ENCODE data around the gene GPR15LG. TPM values are rescaled to one million over a fixed set of nuclear protein-coding genes. Genes with fewer than 3 reads are reported as not detected.

Gene GPR15LG
- total RNA-seq, 1 donor from 2014 or later = not detected

- peaks cover 36 to 49% (median 39%) of the 10 kb centered on the region in 3 donors for H3K27me3 ChIP-seq (ENCODE audit: control insufficient read depth in 3 of 3, insufficient read depth in 3 of 3, low read length in 3 of 3)
- no peaks in the 10 kb centered on the region for H3K9me3 ChIP-seq (ENCODE audit: control insufficient read depth in 3 of 3, low read length in 3 of 3)
- H3K27ac ChIP-seq (ENCODE audit: low read depth, low read length) = no peak overlapping the region
- H3K36me3 ChIP-seq (ENCODE audit: control insufficient read depth in 3 of 3, insufficient read depth in 3 of 3, low read length in 3 of 3) = no peaks in the 10 kb centered on the region
- no peak overlapping the region for H3K4me3 ChIP-seq (ENCODE audit: low read length in 3 of 3)
- no peak overlapping the region for H3K9ac ChIP-seq (ENCODE audit: low read depth in 1 of 3, low read length in 3 of 3)
- H3K4me1 ChIP-seq (ENCODE audit: control insufficient read depth in 3 of 3, insufficient read depth in 3 of 3, low read length in 3 of 3) = peaks cover 0 to 6% (median 4%) of the 10 kb centered on the region in 3 donors
Measured at GRCh38 chr10:84191106-84191505, 17.5 kb downstream of the GPR15LG start.

GRCh38 chr10:84193327-84193726 lies 19.7 kb downstream of the GPR15LG start:
- H3K27ac ChIP-seq (ENCODE audit: low read depth, low read length) = no peak overlapping the region
- H3K9ac ChIP-seq (ENCODE audit: low read depth in 1 of 3, low read length in 3 of 3) = no peak overlapping the region
- H3K36me3 ChIP-seq (ENCODE audit: control insufficient read depth in 3 of 3, insufficient read depth in 3 of 3, low read length in 3 of 3) = no peaks in the 10 kb centered on the region
- no peaks in the 10 kb centered on the region for H3K9me3 ChIP-seq (ENCODE audit: control insufficient read depth in 3 of 3, low read length in 3 of 3)
- peaks cover 51 to 60% (median 58%) of the 10 kb centered on the region in 3 donors for H3K27me3 ChIP-seq (ENCODE audit: control insufficient read depth in 3 of 3, insufficient read depth in 3 of 3, low read length in 3 of 3)
- H3K4me1 ChIP-seq (ENCODE audit: control insufficient read depth in 3 of 3, insufficient read depth in 3 of 3, low read length in 3 of 3) = peaks cover 0 to 6% (median 4%) of the 10 kb centered on the region in 3 donors
- H3K4me3 ChIP-seq (ENCODE audit: low read length in 3 of 3) = no peak overlapping the region

DNA sequence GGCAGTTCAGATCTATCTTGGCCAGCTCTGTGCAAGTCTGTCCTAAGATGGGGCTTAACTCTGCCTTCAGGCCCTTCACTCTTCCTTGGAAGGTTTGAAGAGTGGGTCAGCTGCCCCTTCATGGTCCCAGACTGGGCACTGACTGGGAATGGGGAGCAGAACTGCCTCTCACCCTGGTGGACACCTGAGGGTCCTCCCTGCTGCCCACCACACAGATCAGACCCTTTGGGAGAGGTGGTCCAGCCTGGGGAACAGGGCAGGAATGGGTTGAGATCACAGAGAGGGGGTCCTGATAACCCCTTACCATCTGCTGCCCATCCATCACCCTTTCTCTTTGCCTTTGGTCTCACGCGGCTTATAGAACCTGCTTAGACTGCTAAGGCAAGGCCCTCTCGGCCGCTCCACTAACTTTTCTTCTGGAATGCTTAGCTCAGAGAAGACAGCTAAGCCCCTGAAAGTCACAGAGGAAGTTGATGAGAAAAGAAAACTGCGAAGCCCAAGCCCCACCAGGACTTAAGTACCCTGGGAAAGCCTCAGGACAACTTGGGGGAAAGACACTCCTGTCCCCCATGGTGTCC lies 20.3 kb downstream of the GPR15LG start:
- H3K27me3 ChIP-seq (ENCODE audit: control insufficient read depth in 3 of 3, insufficient read depth in 3 of 3, low read length in 3 of 3) = peaks cover 51 to 60% (median 57%) of the 10 kb centered on the region in 3 donors
- H3K4me1 ChIP-seq (ENCODE audit: control insufficient read depth in 3 of 3, insufficient read depth in 3 of 3, low read length in 3 of 3) = peaks cover 0 to 6% (median 4%) of the 10 kb centered on the region in 3 donors
- no peak overlapping the region for H3K9ac ChIP-seq (ENCODE audit: low read depth in 1 of 3, low read length in 3 of 3)
- no peaks in the 10 kb centered on the region for H3K9me3 ChIP-seq (ENCODE audit: control insufficient read depth in 3 of 3, low read length in 3 of 3)
- H3K36me3 ChIP-seq (ENCODE audit: control insufficient read depth in 3 of 3, insufficient read depth in 3 of 3, low read length in 3 of 3) = no peaks in the 10 kb centered on the region
- H3K27ac ChIP-seq (ENCODE audit: low read depth, low read length) = no peak overlapping the region
- H3K4me3 ChIP-seq (ENCODE audit: low read length in 3 of 3) = peak overlapping the region in 1 of 3 donors; percentile 22

GRCh38 chr10:84194424-84195043 lies 20.9 kb downstream of the GPR15LG start, which contains the start of gene CDHR1:
Gene CDHR1 (plus strand): TSS chr10:84194537. CDS start chr10:84194761, 224 bp downstream.
- peak within 1 kb of the TSS in 1 of 3 donors; percentile 25 for H3K9ac ChIP-seq (ENCODE audit: low read depth in 1 of 3, low read length in 3 of 3)
- H3K4me1 ChIP-seq (ENCODE audit: control insufficient read depth in 3 of 3, insufficient read depth in 3 of 3, low read length in 3 of 3) = peaks cover 0 to 6% (median 4%) of the 10 kb centered on the region in 3 donors
- no peaks in the 10 kb centered on the region for H3K9me3 ChIP-seq (ENCODE audit: control insufficient read depth in 3 of 3, low read length in 3 of 3)
- peaks cover 51 to 61% (median 57%) of the 10 kb centered on the region in 3 donors for H3K27me3 ChIP-seq (ENCODE audit: control insufficient read depth in 3 of 3, insufficient read depth in 3 of 3, low read length in 3 of 3)
- peak within 1 kb of the TSS; percentile 22 to 43 (median 29) for H3K4me3 ChIP-seq (ENCODE audit: low read length in 3 of 3)
- no peak within 1 kb of the TSS for H3K27ac ChIP-seq (ENCODE audit: low read depth, low read length)
- no peaks in the 10 kb centered on the region for H3K36me3 ChIP-seq (ENCODE audit: control insufficient read depth in 3 of 3, insufficient read depth in 3 of 3, low read length in 3 of 3)

DNA sequence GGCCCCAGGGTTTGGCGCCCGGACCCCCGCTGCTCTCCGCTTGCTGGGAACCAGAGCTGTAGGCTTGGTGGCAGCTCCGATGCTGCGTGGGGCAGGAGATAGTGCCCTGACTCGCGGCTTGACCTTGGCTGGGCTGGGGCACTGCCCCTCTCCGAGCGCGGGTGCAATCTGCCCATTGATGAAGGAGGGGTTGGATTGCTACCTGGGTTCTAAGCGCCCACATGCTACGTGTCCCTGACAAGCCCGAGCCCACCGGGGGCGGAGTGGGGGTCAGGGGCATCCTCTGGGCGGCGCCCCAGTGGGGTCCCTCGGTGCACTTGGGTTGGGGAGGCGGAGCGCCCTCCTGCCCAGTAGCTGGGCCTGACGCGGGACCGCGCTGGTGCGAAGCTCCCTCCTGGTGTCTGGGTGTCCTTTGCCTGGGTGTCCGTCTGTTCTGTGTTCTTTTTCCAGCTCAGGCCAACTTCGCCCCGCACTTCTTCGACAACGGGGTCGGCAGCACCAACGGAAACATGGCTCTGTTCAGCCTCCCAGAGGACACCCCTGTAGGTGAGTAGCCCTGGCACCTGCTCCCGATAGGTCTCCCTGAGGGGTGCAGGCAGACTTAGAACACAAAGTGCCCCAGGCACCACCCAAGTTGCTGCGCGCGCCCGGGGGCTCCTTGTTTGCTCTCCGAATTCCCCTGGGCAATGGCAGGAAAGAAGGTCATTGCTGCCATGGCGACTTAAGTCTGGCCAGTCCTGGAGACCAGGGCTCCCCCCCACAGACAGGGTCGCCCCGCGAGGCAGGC lies 21.6 kb downstream of the GPR15LG start:
- no peak overlapping the region for H3K27ac ChIP-seq (ENCODE audit: low read depth, low read length)
- H3K36me3 ChIP-seq (ENCODE audit: control insufficient read depth in 3 of 3, insufficient read depth in 3 of 3, low read length in 3 of 3) = no peaks in the 10 kb centered on the region
- H3K4me1 ChIP-seq (ENCODE audit: control insufficient read depth in 3 of 3, insufficient read depth in 3 of 3, low read length in 3 of 3) = peaks cover 0 to 6% (median 4%) of the 10 kb centered on the region in 3 donors
- H3K9me3 ChIP-seq (ENCODE audit: control insufficient read depth in 3 of 3, low read length in 3 of 3) = no peaks in the 10 kb centered on the region
- H3K4me3 ChIP-seq (ENCODE audit: low read length in 3 of 3) = peak overlapping the region; percentile 6 to 43 (median 29)
- peaks cover 51 to 61% (median 57%) of the 10 kb centered on the region in 3 donors for H3K27me3 ChIP-seq (ENCODE audit: control insufficient read depth in 3 of 3, insufficient read depth in 3 of 3, low read length in 3 of 3)
- H3K9ac ChIP-seq (ENCODE audit: low read depth in 1 of 3, low read length in 3 of 3) = no peak overlapping the region

DNA sequence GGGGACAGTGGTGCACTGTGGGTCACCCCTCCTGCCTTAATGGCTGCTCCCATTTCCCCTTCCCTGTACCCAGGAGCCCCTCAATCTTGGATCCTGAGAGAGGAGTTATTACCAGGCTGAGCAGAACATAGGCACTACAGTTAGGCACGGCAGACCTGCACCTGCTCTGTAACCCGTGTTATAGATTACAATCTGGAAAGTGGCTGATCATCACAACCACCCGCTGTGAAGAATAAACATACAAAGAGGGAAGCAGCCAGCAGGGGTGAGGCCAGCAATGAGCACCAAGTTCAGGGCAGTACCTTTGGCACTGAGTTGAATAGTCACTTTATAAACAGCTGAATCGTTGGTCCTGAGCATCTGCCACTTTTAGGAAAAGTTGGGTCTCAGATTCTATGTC lies 22.5 kb downstream of the GPR15LG start:
- H3K27me3 ChIP-seq (ENCODE audit: control insufficient read depth in 3 of 3, insufficient read depth in 3 of 3, low read length in 3 of 3) = peaks cover 47 to 61% (median 55%) of the 10 kb centered on the region in 3 donors
- H3K36me3 ChIP-seq (ENCODE audit: control insufficient read depth in 3 of 3, insufficient read depth in 3 of 3, low read length in 3 of 3) = no peaks in the 10 kb centered on the region
- no peak overlapping the region for H3K27ac ChIP-seq (ENCODE audit: low read depth, low read length)

GRCh38 chr10:84196941-84197340 lies 23.3 kb downstream of the GPR15LG start:
- no peaks in the 10 kb centered on the region for H3K36me3 ChIP-seq (ENCODE audit: control insufficient read depth in 3 of 3, insufficient read depth in 3 of 3, low read length in 3 of 3)
- no peak overlapping the region for H3K4me3 ChIP-seq (ENCODE audit: low read length in 3 of 3)
- H3K27me3 ChIP-seq (ENCODE audit: control insufficient read depth in 3 of 3, insufficient read depth in 3 of 3, low read length in 3 of 3) = peaks cover 42 to 54% (median 47%) of the 10 kb centered on the region in 3 donors
- no peak overlapping the region for H3K9ac ChIP-seq (ENCODE audit: low read depth in 1 of 3, low read length in 3 of 3)
- H3K4me1 ChIP-seq (ENCODE audit: control insufficient read depth in 3 of 3, insufficient read depth in 3 of 3, low read length in 3 of 3) = peaks cover 0 to 6% (median 4%) of the 10 kb centered on the region in 3 donors
- no peaks in the 10 kb centered on the region for H3K9me3 ChIP-seq (ENCODE audit: control insufficient read depth in 3 of 3, low read length in 3 of 3)
- no peak overlapping the region for H3K27ac ChIP-seq (ENCODE audit: low read depth, low read length)

More for the DNA sequence above, 22.5 kb downstream of the GPR15LG start:
- no peaks in the 10 kb centered on the region for H3K9me3 ChIP-seq (ENCODE audit: control insufficient read depth in 3 of 3, low read length in 3 of 3)
- no peak overlapping the region for H3K9ac ChIP-seq (ENCODE audit: low read depth in 1 of 3, low read length in 3 of 3)
- peaks cover 0 to 6% (median 4%) of the 10 kb centered on the region in 3 donors for H3K4me1 ChIP-seq (ENCODE audit: control insufficient read depth in 3 of 3, insufficient read depth in 3 of 3, low read length in 3 of 3)
- H3K4me3 ChIP-seq (ENCODE audit: low read length in 3 of 3) = no peak overlapping the region

DNA sequence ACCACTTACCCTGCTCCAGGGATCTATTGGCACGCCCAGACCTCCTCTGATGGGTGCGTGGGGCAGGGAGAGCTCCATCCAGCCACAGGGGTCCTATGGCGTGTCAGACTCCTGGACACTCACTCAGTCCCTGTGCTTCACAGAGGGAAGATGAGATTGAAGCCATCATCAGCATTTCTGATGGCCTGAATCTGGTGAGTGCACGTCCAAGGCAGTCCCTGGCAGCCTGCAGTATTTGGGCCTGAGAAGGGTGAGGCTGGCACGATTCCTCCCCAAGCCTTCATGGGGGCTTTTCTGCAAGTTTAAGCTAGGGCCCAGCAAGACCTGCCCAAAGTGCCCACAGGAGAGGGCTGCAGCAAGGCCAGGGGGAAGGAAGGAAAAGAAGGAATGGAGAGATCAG lies 24.0 kb downstream of the GPR15LG start:
- Histone ChIP-seq H3K27ac (ENCODE audit: low read depth, low read length) (no peak overlapping the region), H3K4me3 (ENCODE audit: low read length in 3 of 3) (no peak overlapping the region), H3K9me3 (ENCODE audit: control insufficient read depth in 3 of 3, low read length in 3 of 3) (no peaks in the 10 kb centered on the region), H3K36me3 (ENCODE audit: control insufficient read depth in 3 of 3, insufficient read depth in 3 of 3, low read length in 3 of 3) (no peaks in the 10 kb centered on the region), H3K4me1 (ENCODE audit: control insufficient read depth in 3 of 3, insufficient read depth in 3 of 3, low read length in 3 of 3) (peaks cover 0 to 6% (median 4%) of the 10 kb centered on the region in 3 donors), H3K27me3 (ENCODE audit: control insufficient read depth in 3 of 3, insufficient read depth in 3 of 3, low read length in 3 of 3) (peaks cover 42 to 54% (median 43%) of the 10 kb centered on the region in 3 donors), H3K9ac (ENCODE audit: low read depth in 1 of 3, low read length in 3 of 3) (no peak overlapping the region)

GRCh38 chr10:84198206-84198915 lies 24.8 kb downstream of the GPR15LG start:
- peaks cover 38 to 51% (median 44%) of the 10 kb centered on the region in 3 donors for H3K27me3 ChIP-seq (ENCODE audit: control insufficient read depth in 3 of 3, insufficient read depth in 3 of 3, low read length in 3 of 3)

More at GRCh38 chr10:84198206-84198915, 24.8 kb downstream of the GPR15LG start:
- Histone ChIP-seq H3K9ac (ENCODE audit: low read depth in 1 of 3, low read length in 3 of 3) (no peak overlapping the region), H3K36me3 (ENCODE audit: control insufficient read depth in 3 of 3, insufficient read depth in 3 of 3, low read length in 3 of 3) (no peaks in the 10 kb centered on the region), H3K27ac (ENCODE audit: low read depth, low read length) (no peak overlapping the region), H3K4me1 (ENCODE audit: control insufficient read depth in 3 of 3, insufficient read depth in 3 of 3, low read length in 3 of 3) (peaks cover 0 to 6% (median 4%) of the 10 kb centered on the region in 3 donors), H3K9me3 (ENCODE audit: control insufficient read depth in 3 of 3, low read length in 3 of 3) (no peaks in the 10 kb centered on the region), H3K4me3 (ENCODE audit: low read length in 3 of 3) (no peak overlapping the region)

All from skeletal muscle tissue (tissue), 4 donors.